HG02938 (cell line): ENCODE results near the gene CCDC178.
"Not testable (repeated sequence)": the region's sequence is repeated elsewhere in the genome, so short reads cannot be mapped to it uniquely, and the experiment has no call there.

Source experiments
- ATAC-seq: cut with Tn5 transposase; IDR thresholded peaks from one replicate; pipeline ENCODE4 v1.9.1; 2021; ENCODE audit warnings: mild to moderate bottlenecking, moderate library complexity; ENCODE audit not compliant: unreplicated experiment

CCDC178 gene

GRCh38 chr18:33369711-33370449, 70.6 kb downstream of the CCDC178 start:
- ATAC-seq, result no peak

- no peak for ATAC-seq
Measured at GRCh38 chr18:33356735-33357134, 83.8 kb downstream of the CCDC178 start.

GRCh38 chr18:33355756-33356155, 84.8 kb downstream of the CCDC178 start:
- ATAC-seq, result no peak

- ATAC-seq, result no peak
Measured at GRCh38 chr18:33355263-33355662, 85.3 kb downstream of the CCDC178 start.

GRCh38 chr18:33350256-33350655, 90.3 kb downstream of the CCDC178 start:
- ATAC-seq, result no peak

GRCh38 chr18:33339733-33340132, 100.8 kb downstream of the CCDC178 start:
- not testable (repeated sequence) for ATAC-seq

DNA sequence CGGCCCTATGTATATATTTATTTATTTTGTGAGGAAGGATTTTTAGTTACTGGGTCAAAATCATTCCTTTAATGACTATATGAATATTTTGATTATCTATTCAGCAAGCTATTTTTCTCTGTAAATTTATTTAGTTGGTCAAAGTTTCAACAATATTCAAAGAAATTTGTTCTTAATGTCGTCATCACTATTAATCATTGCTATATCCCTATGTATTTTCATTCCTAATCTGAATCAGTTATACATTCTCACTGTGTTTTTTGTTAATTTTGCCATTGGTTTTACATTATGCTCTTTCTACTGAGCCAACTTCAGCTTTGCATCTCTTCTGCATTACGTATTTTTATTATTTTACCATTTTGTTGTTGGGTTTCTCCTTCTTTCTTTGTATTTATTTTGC, 105.7 kb downstream of the CCDC178 start:
- ATAC-seq, result no peak

DNA sequence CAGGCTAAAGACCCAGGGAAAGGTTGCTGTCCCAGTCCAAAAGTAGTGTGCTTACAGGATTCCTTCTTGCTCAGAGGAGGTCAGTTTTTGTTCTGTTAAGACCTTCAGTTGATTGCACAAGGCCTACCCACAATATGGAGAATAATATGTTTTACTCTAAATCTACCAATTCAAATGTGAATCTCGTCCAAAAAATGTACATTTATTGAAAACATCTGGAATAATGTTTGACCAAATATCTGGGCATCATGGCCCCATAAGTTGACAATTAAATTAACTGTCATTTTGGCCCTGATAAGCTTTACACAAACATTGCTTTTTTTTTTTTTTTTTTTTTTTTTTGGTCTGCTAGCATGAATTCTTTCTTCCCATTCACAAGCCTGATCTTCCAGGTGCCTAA, 109.8 kb downstream of the CCDC178 start:
- ATAC-seq, result no peak

- no peak for ATAC-seq
Measured at GRCh38 chr18:33326975-33327374, 113.5 kb downstream of the CCDC178 start.

- no peak for ATAC-seq
Measured at GRCh38 chr18:33317640-33318039, 122.9 kb downstream of the CCDC178 start.

DNA sequence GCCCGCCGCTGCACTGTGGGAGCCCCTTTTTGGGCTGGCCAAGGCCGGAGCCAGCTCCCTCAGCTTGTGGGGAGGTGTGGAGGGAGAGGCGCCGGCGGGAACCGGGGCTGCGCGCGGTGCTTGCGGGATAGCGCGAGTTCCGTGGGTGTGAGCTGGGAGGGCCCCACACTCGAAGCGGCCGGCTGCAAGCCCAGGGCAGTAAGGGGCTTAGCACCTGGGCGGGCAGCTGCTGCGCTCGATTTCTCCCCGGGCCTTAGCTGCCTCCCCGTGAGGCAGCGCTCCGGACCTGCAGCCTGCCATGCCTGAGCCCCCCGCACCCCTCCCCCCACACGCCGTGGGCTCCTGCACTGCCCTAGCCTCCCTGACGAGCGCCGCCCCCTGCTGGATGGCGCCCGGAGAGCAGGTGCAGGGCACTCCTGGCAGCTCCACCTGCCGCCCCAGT, 124.4 kb downstream of the CCDC178 start:
- ATAC-seq, result no peak

- ATAC-seq, result no peak
Measured at GRCh38 chr18:33307520-33307919, 133.0 kb downstream of the CCDC178 start.

- no peak for ATAC-seq
Measured at GRCh38 chr18:33304277-33304676, 136.2 kb downstream of the CCDC178 start.

GRCh38 chr18:33291539-33291938, 149.0 kb downstream of the CCDC178 start:
- no peak for ATAC-seq

GRCh38 chr18:33288082-33288716, 152.3 kb downstream of the CCDC178 start:
- ATAC-seq, result no peak

GRCh38 chr18:33282709-33283333, 157.7 kb downstream of the CCDC178 start:
- no peak for ATAC-seq

DNA sequence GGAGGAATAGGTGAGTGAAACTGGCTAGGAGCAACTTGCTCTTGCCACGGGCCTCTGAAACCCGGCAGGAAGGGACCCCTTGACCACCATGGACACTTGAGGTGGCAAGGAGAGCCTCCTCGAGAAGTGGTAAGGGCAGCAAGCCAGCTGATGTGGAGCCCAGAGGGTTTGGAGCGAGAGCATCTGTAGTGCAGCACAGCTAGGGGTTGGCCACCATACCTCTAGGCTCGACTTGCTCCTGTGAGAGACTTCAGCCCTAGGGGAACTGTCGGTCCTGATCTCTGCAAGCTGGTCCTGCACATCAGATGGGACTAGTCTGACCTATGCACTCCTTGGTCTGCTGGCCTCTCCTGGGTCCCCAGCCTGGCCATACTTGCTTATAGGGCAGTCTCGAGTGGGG, 158.4 kb downstream of the CCDC178 start:
- no peak for ATAC-seq

DNA sequence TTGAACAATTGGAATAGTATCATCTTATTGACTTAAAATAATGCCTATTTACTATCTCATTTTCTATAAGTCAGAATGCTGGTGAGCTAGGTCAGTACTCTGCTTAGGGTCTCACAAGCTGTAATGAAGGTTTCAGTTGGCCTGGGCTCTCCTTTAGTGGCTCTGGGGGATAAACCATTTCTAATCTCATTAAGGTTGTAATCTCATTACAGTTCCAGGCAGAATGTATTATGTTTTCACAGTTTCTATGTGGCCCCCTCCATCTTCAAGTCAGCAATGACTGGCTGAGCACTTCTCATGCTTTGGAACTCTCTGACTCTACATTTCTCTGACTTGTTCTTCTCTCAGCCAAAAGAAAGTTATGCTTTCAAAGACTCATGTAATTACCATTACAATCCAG, 163.1 kb downstream of the CCDC178 start:
- ATAC-seq, result no peak

GRCh38 chr18:33275843-33276242, 164.7 kb downstream of the CCDC178 start:
- ATAC-seq, result no peak

DNA sequence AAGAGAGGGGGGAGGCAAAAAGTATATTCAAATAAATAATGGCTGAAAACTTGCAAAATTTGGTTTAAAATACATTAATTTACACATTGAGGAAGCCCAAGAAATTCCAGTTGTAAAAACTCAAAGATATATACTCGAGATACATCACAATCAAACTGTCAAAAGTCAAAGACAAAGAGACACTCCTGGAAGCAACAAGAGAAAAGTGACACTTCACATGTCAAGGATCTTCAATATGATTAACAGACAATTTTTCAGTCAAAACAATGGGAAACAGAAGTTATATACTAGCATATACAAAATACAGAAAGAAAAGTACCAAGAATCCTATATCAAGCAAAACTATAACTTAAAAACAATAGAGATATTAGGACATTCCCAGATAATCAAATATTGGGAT, 170.2 kb downstream of the CCDC178 start:
- no peak for ATAC-seq

- ATAC-seq, result no peak
Measured at GRCh38 chr18:33269223-33269622, 171.3 kb downstream of the CCDC178 start.

- ATAC-seq, result no peak
Measured at GRCh38 chr18:33264566-33264965, 176.0 kb downstream of the CCDC178 start.
